Prostate gland (tissue), 2 donors: ENCODE measurements around the gene C16orf82. TPM values are rescaled to one million over a fixed set of nuclear protein-coding genes. Genes with fewer than 3 reads are reported as not detected.

ENCODE experiments used
- DNase-seq: peaks from one replicate; pipeline ENCODE4 v3.0.0-alpha.2; 2019; ENCODE audit warnings: low spot score
- H3K27ac ChIP-seq, 2 donors: fragments of 200-600 bp; sonication (generic); 2 replicates each; pipeline ENCODE4 v1.5.1; 2017 to 2019
- H3K27me3 ChIP-seq: fragments of 200-600 bp; sonication (generic); replicated peaks from 2 replicates; pipeline ENCODE4 v1.5.1; 2019; ENCODE audit not compliant: insufficient read depth
- H3K36me3 ChIP-seq, 2 donors: fragments of 200-600 bp; sonication (generic); 1 replicate in 1 of 2; 2 replicates in 1 of 2; pipeline versions ENCODE4 v1.5.1 to v1.8.1; 2017 to 2019
- H3K4me1 ChIP-seq: fragments of 200-600 bp; sonication (generic); replicated peaks from 2 replicates; pipeline ENCODE4 v1.5.1; 2019
- H3K4me3 ChIP-seq, 2 donors: fragments of 200-600 bp; sonication (generic); 2 replicates each; pipeline ENCODE4 v1.5.1; 2017 to 2019
- H3K9me3 ChIP-seq: fragments of 200-600 bp; sonication (generic); 2 replicates; pipeline ENCODE4 v1.5.1; 2017
- CTCF ChIP-seq, 4 experiments: fragments of 200-600 bp in 2 of 4; fragments of 450-650 bp in 2 of 4; sonication (generic) in 2 of 4; IDR thresholded peaks; 1 replicate in 3 of 4; 2 replicates in 1 of 4; pipeline ENCODE4 v1.5.1; 2016 to 2019; ENCODE audit warnings: antibody characterized with exemption in 4 of 4, mild to moderate bottlenecking in 2 of 4, moderate library complexity in 2 of 4
- POLR2A ChIP-seq: fragments of 450-650 bp; IDR thresholded peaks from one replicate; pipeline ENCODE4 v1.6.1; 2016; ENCODE audit warnings: antibody characterized with exemption, mild to moderate bottlenecking
- POLR2AphosphoS5 ChIP-seq: sonication (generic); formaldehyde crosslinking; IDR thresholded peaks from one replicate; pipeline ENCODE4 v1.6.1; 2017; ENCODE audit warnings: antibody characterized with exemption
- WGBS: methylation state at CpG from one replicate; pipeline ENCODE4 v1.1.5; 2018; 5-methylcytosine and 5-hydroxymethylcytosine counted together
- intact Hi-C: fragments of 100-400 bp; cut with DNase I; formaldehyde crosslinking; loops from one replicate; pipeline ENCODE4 v1.14.2; 2022
- total RNA-seq, 2 donors: library from RNA; depleted of rRNA; stranded (reverse); fragments of >200 nt; gene quantifications; one replicate each; pipeline ENCODE4 v1.1.0, GENCODE V29; 2016

C16orf82 gene
- total RNA-seq, 2 donors from 2014 or later = 15.6 TPM; not detected in 1

GRCh38 chr16:27110524-27110896, 43.8 kb downstream of the C16orf82 start:
- DNase-seq = no peak
- Histone ChIP-seq H3K4me1 (no peaks in the 10 kb centered on the region), H3K27ac (no peak overlapping the region), H3K9me3 (no peaks in the 10 kb centered on the region), H3K27me3 (no peaks in the 10 kb centered on the region), H3K4me3 (no peak overlapping the region), H3K36me3 (no peaks in the 10 kb centered on the region)
- no peak for TF ChIP-seq CTCF (IDR thresholded peaks at IDR 0.05)
- TF ChIP-seq POLR2AphosphoS5 = no peak
- TF ChIP-seq POLR2A = no peak
- intact Hi-C loops = no loop called here
- 37% methylated on average over 7 of the region's 7 CpGs for WGBS

GRCh38 chr16:27111486-27111885, 44.8 kb downstream of the C16orf82 start:
- no peak for DNase-seq
- Histone ChIP-seq H3K36me3 (no peaks in the 10 kb centered on the region), H3K9me3 (no peaks in the 10 kb centered on the region), H3K4me1 (no peaks in the 10 kb centered on the region), H3K27me3 (no peaks in the 10 kb centered on the region), H3K27ac (no peak overlapping the region), H3K4me3 (no peak overlapping the region)
- intact Hi-C loops = no loop called here
- no peak for TF ChIP-seq POLR2A
- no peak for TF ChIP-seq CTCF (IDR thresholded peaks at IDR 0.05)
- no peak for TF ChIP-seq POLR2AphosphoS5
- 64% methylated on average over 7 of the region's 7 CpGs for WGBS

- H3K27me3 ChIP-seq = no peaks in the 10 kb centered on the region
- intact Hi-C loops = no loop called here
- no peak overlapping the region for H3K27ac ChIP-seq
- no peaks in the 10 kb centered on the region for H3K36me3 ChIP-seq
- no peak for DNase-seq
- H3K4me3 ChIP-seq = no peak overlapping the region
- no peak for TF ChIP-seq POLR2A
- TF ChIP-seq POLR2AphosphoS5 = no peak
- TF ChIP-seq CTCF (IDR thresholded peaks at IDR 0.05) = no peak
- 72% methylated on average over 4 of the region's 4 CpGs for WGBS
- H3K4me1 ChIP-seq = no peaks in the 10 kb centered on the region
- no peaks in the 10 kb centered on the region for H3K9me3 ChIP-seq
These were observed 45.5 kb downstream of the C16orf82 start for GRCh38 chr16:27112093-27112811.

GRCh38 chr16:27113341-27113841, 46.7 kb downstream of the C16orf82 start:
- intact Hi-C loops = no loop called here
- WGBS = 51% methylated on average over 8 of the region's 8 CpGs
- Histone ChIP-seq H3K9me3 (no peaks in the 10 kb centered on the region), H3K27me3 (no peaks in the 10 kb centered on the region), H3K4me1 (no peaks in the 10 kb centered on the region), H3K4me3 (no peak overlapping the region), H3K27ac (no peak overlapping the region), H3K36me3 (no peaks in the 10 kb centered on the region)
- DNase-seq = no peak
- TF ChIP-seq POLR2A (no peak), POLR2AphosphoS5 (no peak), CTCF (IDR thresholded peaks at IDR 0.05) (no peak)

- H3K27me3 ChIP-seq = no peaks in the 10 kb centered on the region
- TF ChIP-seq CTCF (IDR thresholded peaks at IDR 0.05) (no peak), POLR2AphosphoS5 (no peak), POLR2A (no peak)
- H3K9me3 ChIP-seq = no peaks in the 10 kb centered on the region
- DNase-seq = no peak
- WGBS = 55% methylated on average over 2 of the region's 2 CpGs
- H3K4me3 ChIP-seq = no peak overlapping the region
- no peaks in the 10 kb centered on the region for H3K4me1 ChIP-seq
- intact Hi-C loops = no loop called here
- no peaks in the 10 kb centered on the region for H3K36me3 ChIP-seq
- H3K27ac ChIP-seq = no peak overlapping the region
These were observed 47.3 kb downstream of the C16orf82 start for GRCh38 chr16:27114006-27114405.
